Measurements from ENCODE around the gene LHX5.

DNA sequence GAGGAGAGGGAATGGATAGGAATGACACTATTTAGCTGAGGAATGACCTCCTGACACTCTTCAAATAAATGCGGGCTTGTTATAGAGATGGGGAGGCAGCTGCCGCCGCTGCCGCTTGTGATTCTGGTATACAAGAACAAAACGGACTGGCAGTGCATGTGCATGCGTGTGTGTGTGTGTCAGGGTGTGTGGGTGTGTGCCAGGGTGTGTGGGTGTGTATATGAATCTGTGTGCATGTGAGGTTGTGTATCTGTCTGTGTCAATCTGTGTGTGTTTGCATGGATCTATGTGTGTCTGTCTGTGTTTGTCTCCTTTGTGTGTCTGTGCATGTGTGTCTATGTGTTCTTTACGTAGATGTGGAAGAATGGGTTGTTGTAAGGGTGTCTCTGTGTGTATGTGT, 26.0 kb upstream of the LHX5 start:
- TF ChIP-seq POLR2A (IDR thresholded peaks at IDR 0.05; ENCODE audit: low read depth, low read length) (no peak), TAF1 (IDR thresholded peaks at IDR 0.05; ENCODE audit: borderline replicate concordance, low read depth, low read length) (no peak)
